Measurements from ENCODE around the gene AGBL3.
"Not testable (repeated sequence)": the region's sequence is repeated elsewhere in the genome, so short reads cannot be mapped to it uniquely, and the experiment has no call there.

AGBL3 gene

GRCh38 chr7:135078051-135078450 is 91.7 kb downstream of the AGBL3 start:
- no peak for DNase-seq

- DNase-seq = no peak
Measured at GRCh38 chr7:135079068-135079467, 92.8 kb downstream of the AGBL3 start.

- DNase-seq = no peak
Measured at GRCh38 chr7:135083005-135083404, 96.7 kb downstream of the AGBL3 start.

GRCh38 chr7:135088566-135088965 is 102.3 kb downstream of the AGBL3 start:
- no peak for DNase-seq

- DNase-seq = no peak
Measured at GRCh38 chr7:135091717-135092116, 105.4 kb downstream of the AGBL3 start.

- DNase-seq = no peak
Measured at GRCh38 chr7:135094472-135095237, 108.3 kb downstream of the AGBL3 start.

GRCh38 chr7:135095450-135095849 is 109.1 kb downstream of the AGBL3 start:
- DNase-seq = no peak

- DNase-seq = no peak
Measured at GRCh38 chr7:135098391-135098790, 112.1 kb downstream of the AGBL3 start.

- no peak for DNase-seq
Measured at GRCh38 chr7:135100856-135101255, 114.5 kb downstream of the AGBL3 start.

- DNase-seq = no peak
Measured at GRCh38 chr7:135102372-135102771, 116.1 kb downstream of the AGBL3 start.

- DNase-seq = no peak
Measured at GRCh38 chr7:135109562-135109961, 123.3 kb downstream of the AGBL3 start.

GRCh38 chr7:135109976-135110375 is 123.7 kb downstream of the AGBL3 start:
- no peak for DNase-seq

GRCh38 chr7:135111379-135111778 is 125.1 kb downstream of the AGBL3 start:
- no peak for DNase-seq

- DNase-seq = no peak
Measured at GRCh38 chr7:135114622-135115021, 128.3 kb downstream of the AGBL3 start.

GRCh38 chr7:135117096-135117495 is 130.8 kb downstream of the AGBL3 start:
- DNase-seq = no peak

- DNase-seq = no peak
Measured at GRCh38 chr7:135121868-135122267, 135.6 kb downstream of the AGBL3 start.

GRCh38 chr7:135124631-135125030 is 138.3 kb downstream of the AGBL3 start:
- not testable (repeated sequence) for DNase-seq

- DNase-seq = no peak
Measured at GRCh38 chr7:135128931-135129330, 142.6 kb downstream of the AGBL3 start.

- DNase-seq = no peak
Measured at GRCh38 chr7:135129579-135129978, 143.3 kb downstream of the AGBL3 start.

- DNase-seq = no peak
Measured at GRCh38 chr7:135143885-135144668, 157.8 kb downstream of the AGBL3 start.

- DNase-seq = no peak
Measured at GRCh38 chr7:135147341-135147898, 161.1 kb downstream of the AGBL3 start.

- DNase-seq = peak; percentile 43
Measured at GRCh38 chr7:135147899-135148721, 161.8 kb downstream of the AGBL3 start, which contains the start of gene TMEM140. Gene TMEM140, plus strand, starts transcription at chr7:135148072. Its CDS starts 16,370 bp downstream, at chr7:135164442.

All from activated CD4-positive, alpha-beta T cell treated with anti-CD3 and anti-CD28 coated beads, Interleukin-2, amount 50 U/mL, for 1 hour (primary cell).